HG02884 (cell line): ENCODE results near the gene FERMT3.

Experiments used
- ATAC-seq: cut with Tn5 transposase; IDR thresholded peaks from one replicate; pipeline ENCODE4 v1.9.1; 2021; ENCODE audit warnings: mild to moderate bottlenecking, moderate library complexity; ENCODE audit not compliant: unreplicated experiment

The FERMT3 gene

GRCh38 chr11:64233913-64234586 lies 27.5 kb downstream of the FERMT3 start, which contains the start of gene VEGFB:
Gene VEGFB (plus strand): TSS chr11:64234584. CDS start chr11:64234834, 250 bp downstream.
- ATAC-seq, result peak; percentile 41

GRCh38 chr11:64234647-64235379 lies 28.3 kb downstream of the FERMT3 start:
- ATAC-seq, result no peak

GRCh38 chr11:64235437-64236161 lies 29.1 kb downstream of the FERMT3 start:
- no peak for ATAC-seq

GRCh38 chr11:64237484-64237951 lies 31.0 kb downstream of the FERMT3 start:
- no peak for ATAC-seq

GRCh38 chr11:64238076-64238475 lies 31.6 kb downstream of the FERMT3 start:
- no peak for ATAC-seq

- ATAC-seq, result no peak
Measured at GRCh38 chr11:64238999-64239398, 32.5 kb downstream of the FERMT3 start.

GRCh38 chr11:64239662-64240434 lies 33.3 kb downstream of the FERMT3 start:
- peak; percentile 8 for ATAC-seq

GRCh38 chr11:64240435-64241240 lies 34.1 kb downstream of the FERMT3 start, which contains the start of gene FKBP2:
Gene FKBP2 (plus strand): TSS chr11:64241095. CDS start chr11:64242388, 1,293 bp downstream.
- ATAC-seq, result peak; percentile 52

GRCh38 chr11:64241241-64241490 lies 34.6 kb downstream of the FERMT3 start:
- ATAC-seq, result peak; percentile 56

- peak; percentile 48 for ATAC-seq
Measured at GRCh38 chr11:64241491-64242374, 35.2 kb downstream of the FERMT3 start.

GRCh38 chr11:64243236-64243854 lies 36.8 kb downstream of the FERMT3 start:
- no peak for ATAC-seq

- ATAC-seq, result no peak
Measured at GRCh38 chr11:64244107-64244506, 37.6 kb downstream of the FERMT3 start.

- no peak for ATAC-seq
Measured at GRCh38 chr11:64244966-64245365, 38.4 kb downstream of the FERMT3 start.

- no peak for ATAC-seq
Measured at GRCh38 chr11:64245401-64245796, 38.9 kb downstream of the FERMT3 start.

GRCh38 chr11:64245797-64246620 lies 39.5 kb downstream of the FERMT3 start:
- ATAC-seq, result no peak

GRCh38 chr11:64246621-64246870 lies 40.0 kb downstream of the FERMT3 start:
- peak; percentile 12 for ATAC-seq

- ATAC-seq, result peak; percentile 45
Measured at GRCh38 chr11:64246871-64247728, 40.6 kb downstream of the FERMT3 start, which contains the start of gene PPP1R14B. Gene PPP1R14B (minus strand): TSS chr11:64246943. CDS start chr11:64246673, 270 bp downstream.
